ENCODE results near the gene LZTR1.

The LZTR1 gene

DNA sequence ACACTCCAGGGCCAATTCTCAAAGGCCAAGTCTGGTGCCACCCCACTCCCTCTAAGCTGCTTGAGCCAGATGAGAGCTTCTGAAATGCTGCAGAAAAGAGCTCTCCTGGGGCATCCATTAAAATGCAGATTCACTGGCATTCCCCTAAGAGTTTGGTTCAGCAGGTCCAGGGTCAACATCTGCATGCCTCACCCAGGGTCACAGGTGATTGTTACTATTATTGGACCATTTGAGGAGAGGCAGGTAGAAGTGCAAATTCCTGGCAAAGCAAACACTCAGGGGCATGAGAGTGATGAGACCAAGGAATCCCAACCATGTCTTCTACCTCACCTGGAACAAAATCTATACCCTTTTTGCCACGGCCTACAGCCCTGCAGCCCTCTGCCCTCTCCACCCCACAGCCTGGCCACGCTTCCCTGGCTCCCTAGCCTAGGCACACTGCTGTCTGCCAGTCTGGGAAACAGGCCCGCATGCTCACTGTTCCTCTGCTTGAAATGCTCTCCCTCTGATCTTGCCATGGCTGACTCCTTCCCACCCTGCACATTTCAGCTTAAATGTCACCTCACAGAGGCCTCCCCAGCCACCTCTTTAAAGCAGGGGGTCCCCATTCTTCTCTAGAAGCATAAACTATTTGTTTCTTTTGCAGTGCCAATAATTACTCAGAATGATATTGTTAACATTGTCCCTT is 28.5 kb downstream of the LZTR1 start:
- ChIA-PET CTCF (interaction anchor here (1.3 to 1.7 kb wide), 2 partner anchors 10 to 125 kb away, joined by 3 read pairs; no protein-coding TSS in a partner anchor), POLR2A (no interaction called here)
- TF ChIP-seq, protein P1, sequence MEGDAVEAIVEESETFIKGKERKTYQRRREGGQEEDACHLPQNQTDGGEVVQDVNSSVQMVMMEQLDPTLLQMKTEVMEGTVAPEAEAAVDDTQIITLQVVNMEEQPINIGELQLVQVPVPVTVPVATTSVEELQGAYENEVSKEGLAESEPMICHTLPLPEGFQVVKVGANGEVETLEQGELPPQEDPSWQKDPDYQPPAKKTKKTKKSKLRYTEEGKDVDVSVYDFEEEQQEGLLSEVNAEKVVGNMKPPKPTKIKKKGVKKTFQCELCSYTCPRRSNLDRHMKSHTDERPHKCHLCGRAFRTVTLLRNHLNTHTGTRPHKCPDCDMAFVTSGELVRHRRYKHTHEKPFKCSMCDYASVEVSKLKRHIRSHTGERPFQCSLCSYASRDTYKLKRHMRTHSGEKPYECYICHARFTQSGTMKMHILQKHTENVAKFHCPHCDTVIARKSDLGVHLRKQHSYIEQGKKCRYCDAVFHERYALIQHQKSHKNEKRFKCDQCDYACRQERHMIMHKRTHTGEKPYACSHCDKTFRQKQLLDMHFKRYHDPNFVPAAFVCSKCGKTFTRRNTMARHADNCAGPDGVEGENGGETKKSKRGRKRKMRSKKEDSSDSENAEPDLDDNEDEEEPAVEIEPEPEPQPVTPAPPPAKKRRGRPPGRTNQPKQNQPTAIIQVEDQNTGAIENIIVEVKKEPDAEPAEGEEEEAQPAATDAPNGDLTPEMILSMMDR (IDR thresholded peaks at IDR 0.05; ENCODE audit: control extremely low read depth, extremely low read depth, low read depth, missing control alignments): no peak
- DNase-seq (ENCODE audit: extremely low spot score): no peak

DNA sequence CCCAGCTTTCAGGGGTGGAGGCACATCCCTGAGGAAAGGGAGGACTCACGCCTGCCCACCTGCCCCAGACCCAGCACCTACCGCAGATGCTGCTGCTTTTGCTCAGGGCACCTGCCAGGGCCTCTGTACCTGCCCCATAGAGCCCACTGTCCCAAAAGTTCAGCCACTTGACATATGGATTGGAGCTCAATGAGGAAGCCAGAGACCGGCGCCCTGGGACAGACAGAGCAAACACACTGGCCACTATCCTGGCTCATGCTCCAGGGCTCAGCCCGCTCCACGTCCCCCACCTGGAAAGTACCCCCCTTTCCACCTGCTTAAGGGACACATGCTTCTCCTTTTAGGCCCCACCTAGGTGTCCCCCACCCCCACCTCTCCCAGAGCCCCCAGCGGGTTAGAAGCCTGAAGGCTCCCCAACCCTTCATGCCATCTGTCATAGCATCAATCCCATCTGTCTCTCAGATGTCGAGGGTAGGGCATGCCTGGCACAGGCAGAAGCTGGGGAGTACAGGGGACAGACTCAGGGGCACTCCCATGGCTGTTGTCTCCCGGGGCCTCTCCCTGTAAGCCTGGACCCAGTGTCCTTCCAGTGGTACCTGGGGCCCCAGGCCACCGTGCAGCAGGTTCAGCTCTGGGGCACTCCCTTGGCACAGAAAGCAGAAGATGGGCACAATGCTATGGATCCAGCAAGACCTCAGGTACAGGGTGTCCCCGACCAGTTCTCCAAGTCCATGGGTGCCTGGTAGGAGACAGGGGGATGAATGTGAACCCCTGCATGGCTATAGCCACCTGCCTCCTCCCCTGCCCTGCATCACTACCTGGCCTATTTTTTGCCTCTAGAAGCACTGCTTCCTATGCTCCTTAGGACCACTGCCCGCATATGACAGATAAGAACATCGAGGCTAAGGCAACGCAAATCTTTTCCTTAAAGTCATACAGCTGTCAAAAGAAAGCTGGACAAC is 30.6 kb downstream of the LZTR1 start:
- ChIA-PET POLR2A (interaction anchor here (0.5 kb wide), 1 partner anchor 11 kb away, joined by 3 read pairs; the partner anchor contains the start of gene THAP7), CTCF (interaction anchor here (1.1 to 1.5 kb wide), 2 partner anchors 9 to 10 kb away, joined by 3 to 5 read pairs; partner anchors contain the start of gene THAP7)
- TF ChIP-seq, protein P1 (IDR thresholded peaks at IDR 0.05; ENCODE audit: control extremely low read depth, extremely low read depth, low read depth, missing control alignments): no peak
- DNase-seq (ENCODE audit: extremely low spot score): no peak

DNA sequence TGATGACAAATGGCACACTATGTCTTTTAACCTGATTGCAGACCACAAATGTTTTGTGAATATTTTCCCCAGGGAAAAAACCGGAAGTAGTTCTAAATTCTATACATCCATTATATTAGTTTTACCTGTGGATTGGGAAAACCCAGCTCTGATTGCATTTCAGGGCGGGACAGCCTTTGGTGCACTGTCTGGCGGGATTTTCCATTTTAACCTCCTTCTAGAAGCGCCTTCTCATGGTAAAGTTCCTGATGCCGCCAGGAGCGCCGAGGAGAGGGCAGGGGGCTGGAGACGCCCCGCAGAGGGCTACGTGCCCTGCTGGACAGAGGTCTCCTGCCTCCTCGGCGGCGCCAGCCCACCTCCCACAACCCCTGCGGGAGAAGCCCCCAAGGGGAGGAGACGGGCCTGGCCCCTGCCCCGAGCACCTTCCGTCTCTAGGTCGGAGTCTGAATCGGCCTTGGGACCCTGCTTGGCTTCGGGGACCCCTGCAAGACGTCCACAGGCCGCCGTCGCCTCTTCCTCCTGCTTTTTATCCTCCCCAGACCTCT is 31.6 kb downstream of the LZTR1 start:
- DNase-seq (ENCODE audit: extremely low spot score): no peak
- POLR2A ChIA-PET: no interaction called here
- CTCF ChIA-PET: interaction anchor here (1.1 kb wide), 1 partner anchor 10 kb away, joined by 3 read pairs; no protein-coding TSS in a partner anchor
- TF ChIP-seq, protein P1 (IDR thresholded peaks at IDR 0.05; ENCODE audit: control extremely low read depth, extremely low read depth, low read depth, missing control alignments): no peak

DNA sequence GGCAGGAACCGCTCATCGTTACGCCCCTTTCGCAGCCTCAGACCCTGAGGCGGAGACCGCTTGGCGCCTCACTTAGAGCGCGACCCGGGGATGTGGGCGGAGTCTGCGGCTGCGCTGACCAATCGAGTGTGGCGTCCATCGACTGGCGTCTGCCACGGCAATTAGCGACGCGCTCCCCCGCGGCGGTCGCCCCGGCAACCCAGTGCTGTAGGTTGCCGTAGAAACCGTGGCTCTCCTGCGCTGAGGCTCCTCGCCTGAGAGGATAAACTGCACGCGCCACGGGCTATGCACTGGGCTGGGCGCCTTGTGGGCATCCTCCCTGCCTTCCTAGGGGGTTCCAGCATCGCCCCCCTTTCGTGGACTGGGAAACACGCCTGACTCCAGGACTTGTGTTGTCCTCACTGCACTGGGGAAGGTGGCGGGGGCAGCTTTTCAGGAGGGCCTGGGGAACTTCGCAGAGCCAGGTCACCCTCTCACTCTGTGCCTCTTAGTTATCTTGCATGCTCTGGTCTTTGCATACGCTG is 32.2 kb downstream of the LZTR1 start:
- ChIA-PET CTCF (interaction anchor here (1.1 kb wide), 1 partner anchor 10 kb away, joined by 3 read pairs; no protein-coding TSS in a partner anchor), POLR2A (no interaction called here)
- TF ChIP-seq, protein P1 (IDR thresholded peaks at IDR 0.05; ENCODE audit: control extremely low read depth, extremely low read depth, low read depth, missing control alignments): no peak

DNA sequence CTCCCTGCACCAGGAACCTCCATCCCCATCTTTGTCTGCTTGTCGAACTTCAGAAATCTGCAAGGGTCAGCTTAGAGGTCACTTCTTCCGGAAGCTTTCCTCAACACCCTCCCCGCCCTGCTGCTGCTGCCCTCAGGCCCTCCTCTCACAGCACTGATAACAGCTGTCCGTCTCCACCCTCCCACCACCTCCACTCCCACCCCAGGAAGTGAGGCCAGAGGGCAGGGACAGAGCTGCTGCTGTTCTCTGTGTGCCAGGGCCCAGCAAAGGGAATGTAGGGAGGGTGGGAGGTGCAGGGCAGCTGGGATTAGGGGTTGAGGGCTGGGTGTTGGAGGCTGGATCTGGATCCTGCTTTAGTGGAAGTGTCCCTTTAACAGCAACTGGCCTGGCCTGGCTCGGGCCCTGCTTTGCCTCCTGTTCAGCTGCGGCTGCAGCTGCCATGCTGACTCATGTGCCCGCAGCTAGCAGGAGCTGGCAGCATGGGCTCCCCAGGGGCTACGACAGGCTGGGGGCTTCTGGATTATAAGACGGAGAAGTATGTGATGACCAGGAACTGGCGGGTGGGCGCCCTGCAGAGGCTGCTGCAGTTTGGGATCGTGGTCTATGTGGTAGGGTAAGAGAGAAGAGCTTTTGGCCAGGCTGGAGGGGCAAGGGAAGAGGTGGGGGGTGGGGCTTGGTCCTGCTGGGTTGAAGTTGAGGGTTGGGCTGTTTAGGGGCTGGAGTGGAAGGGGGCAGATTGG is 32.8 kb downstream of the LZTR1 start, which contains the start of gene P2RX6:
TSS of gene P2RX6 (plus strand) at position 440 of the 740 bp plus-strand sequence. CDS start at position 450, 10 bp downstream.
- TF ChIP-seq, protein P1 (IDR thresholded peaks at IDR 0.05; ENCODE audit: control extremely low read depth, extremely low read depth, low read depth, missing control alignments): no peak
- ChIA-PET POLR2A (no interaction called here), CTCF (no interaction called here)
- no peak for DNase-seq (ENCODE audit: extremely low spot score)

More for the DNA sequence above, 32.2 kb downstream of the LZTR1 start:
- DNase-seq (ENCODE audit: extremely low spot score): peak; percentile 93

Measured in GM10248 (cell line).